H9 (cell line): ENCODE data around the gene FAM174B. TPM values are rescaled to one million over a fixed set of nuclear protein-coding genes. Genes with fewer than 3 reads are reported as not detected.

Source experiments
- DNase-seq: peaks from one replicate; pipeline ENCODE4 v3.0.0-alpha.2; 2017
- H2AFZ ChIP-seq: one replicate; pipeline ENCODE4 v1.6.1; 2013; ENCODE audit warnings: mild to moderate bottlenecking, low read length, control low read depth, moderate library complexity
- H2AK5ac ChIP-seq: 2 replicates; pipeline ENCODE4 v1.6.1; 2013; ENCODE audit warnings: low read length, control low read depth, mixed read lengths; ENCODE audit not compliant: insufficient read length
- H2BK120ac ChIP-seq: one replicate; pipeline ENCODE4 v1.6.1; 2013; ENCODE audit warnings: low read depth, mild to moderate bottlenecking, low read length, control low read depth, inconsistent platforms; ENCODE audit not compliant: poor library complexity, severe bottlenecking
- H2BK12ac ChIP-seq: 2 replicates; pipeline ENCODE4 v1.6.1; 2013; ENCODE audit warnings: low read length, control low read depth, mixed read lengths, low read depth; ENCODE audit not compliant: insufficient read length
- H2BK15ac ChIP-seq: 2 replicates; pipeline ENCODE4 v1.6.1; 2013; ENCODE audit warnings: low read depth, low read length, control low read depth
- H2BK20ac ChIP-seq: one replicate; pipeline ENCODE4 v1.6.1; 2013; ENCODE audit warnings: low read depth, mild to moderate bottlenecking, low read length, control low read depth, inconsistent platforms; ENCODE audit not compliant: poor library complexity, severe bottlenecking
- H2BK5ac ChIP-seq: 2 replicates; pipeline ENCODE4 v1.6.1; 2013; ENCODE audit warnings: low read length, control low read depth, mixed read lengths; ENCODE audit not compliant: insufficient read length
- H3K14ac ChIP-seq: 2 replicates; pipeline ENCODE4 v1.6.1; 2013; ENCODE audit warnings: low read length, control low read depth; ENCODE audit not compliant: insufficient read depth
- H3K18ac ChIP-seq: 2 replicates; pipeline ENCODE4 v1.6.1; 2013; ENCODE audit warnings: low read depth, mild to moderate bottlenecking, mixed read lengths, low read length, control low read depth; ENCODE audit not compliant: insufficient read length
- H3K23ac ChIP-seq: 2 replicates; pipeline ENCODE4 v1.6.1; 2013; ENCODE audit warnings: low read length, control low read depth, mixed read lengths, low read depth; ENCODE audit not compliant: insufficient read length
- H3K23me2 ChIP-seq: 2 replicates; pipeline ENCODE4 v1.6.1; 2013; ENCODE audit warnings: low read depth, mild to moderate bottlenecking, mixed read lengths, low read length, control low read depth; ENCODE audit not compliant: insufficient read length, poor library complexity, severe bottlenecking
- H3K27ac ChIP-seq: 2 replicates; pipeline ENCODE4 v1.5.1; 2013; ENCODE audit warnings: low read length, control low read depth, mixed read lengths, low read depth; ENCODE audit not compliant: insufficient read length
- H3K27me3 ChIP-seq: 2 replicates; pipeline ENCODE4 v1.6.1; 2013; ENCODE audit warnings: low read length, control low read depth, inconsistent platforms; ENCODE audit not compliant: insufficient read depth
- H3K4ac ChIP-seq: 2 replicates; pipeline ENCODE4 v1.6.1; 2013; ENCODE audit warnings: low read depth, mild to moderate bottlenecking, control low read depth, inconsistent platforms, low read length, moderate library complexity
- H3K4me1 ChIP-seq: 2 replicates; pipeline ENCODE4 v1.6.1; 2013; ENCODE audit warnings: low read length, control low read depth, inconsistent platforms; ENCODE audit not compliant: insufficient read depth
- H3K4me2 ChIP-seq: 2 replicates; pipeline ENCODE4 v1.6.1; 2013; ENCODE audit warnings: low read length, control low read depth, mixed read lengths; ENCODE audit not compliant: insufficient read length, insufficient read depth
- H3K56ac ChIP-seq: 2 replicates; pipeline ENCODE4 v1.6.1; 2013; ENCODE audit warnings: low read depth, mild to moderate bottlenecking, mixed read lengths, low read length, control low read depth; ENCODE audit not compliant: insufficient read length
- H3K79me1 ChIP-seq: 2 replicates; pipeline ENCODE4 v1.6.1; 2013; ENCODE audit warnings: low read depth, mild to moderate bottlenecking, moderate library complexity, low read length, control low read depth, inconsistent platforms; ENCODE audit not compliant: insufficient read depth, poor library complexity, severe bottlenecking
- H3K79me2 ChIP-seq: 2 replicates; pipeline ENCODE4 v1.6.1; 2013; ENCODE audit warnings: low read length, control low read depth, inconsistent platforms; ENCODE audit not compliant: insufficient read depth
- H3K9ac ChIP-seq: 2 replicates; pipeline ENCODE4 v1.6.1; 2013; ENCODE audit warnings: low read length, control low read depth, mixed read lengths; ENCODE audit not compliant: insufficient read length; ENCODE audit errors: extremely low read depth
- H3K9me3 ChIP-seq: one replicate; pipeline ENCODE4 v1.6.1; 2013; ENCODE audit warnings: low read depth, low read length, inconsistent platforms; ENCODE audit not compliant: control insufficient read depth
- H3T11ph ChIP-seq: one replicate; pipeline ENCODE4 v1.6.1; 2013; ENCODE audit warnings: mild to moderate bottlenecking, low read length, control low read depth, inconsistent platforms
- H4K20me1 ChIP-seq: one replicate; pipeline ENCODE4 v1.6.1; 2013; ENCODE audit not compliant: control insufficient read depth, insufficient read length, insufficient read depth
- H4K5ac ChIP-seq: 2 replicates; pipeline ENCODE4 v1.6.1; 2013; ENCODE audit warnings: low read depth, mild to moderate bottlenecking, mixed read lengths, low read length, control low read depth; ENCODE audit not compliant: insufficient read length
- H4K8ac ChIP-seq: replicated peaks from 2 replicates; pipeline ENCODE4 v1.6.1; 2013; ENCODE audit warnings: low read length, control low read depth, mixed read lengths, low read depth; ENCODE audit not compliant: insufficient read length
- H4K91ac ChIP-seq: 2 replicates; pipeline ENCODE4 v1.6.1; 2013; ENCODE audit warnings: low read depth, mild to moderate bottlenecking, moderate library complexity, mixed read lengths, low read length, control low read depth; ENCODE audit not compliant: insufficient read length
- H3K27ac Mint-ChIP-seq, 3 experiments: 2 replicates in 2 of 3; 3 replicates in 1 of 3; pipeline ENCODE4 v1.8.0; 2020 to 2021; ENCODE audit warnings: mixed read lengths in 3 of 3, mild to moderate bottlenecking in 1 of 3, moderate library complexity in 1 of 3
- H3K27me3 Mint-ChIP-seq: 2 replicates; pipeline ENCODE4 v1.8.0; 2021; ENCODE audit warnings: low read depth, mild to moderate bottlenecking, moderate library complexity, mixed read lengths
- H3K36me3 Mint-ChIP-seq, 3 experiments: 2 replicates in 2 of 3; 3 replicates in 1 of 3; pipeline ENCODE4 v1.8.0; 2020 to 2021; ENCODE audit warnings: low read depth in 3 of 3, mixed read lengths in 3 of 3; ENCODE audit not compliant: insufficient read depth in 1 of 3
- H3K4me1 Mint-ChIP-seq, 2 experiments: 2 replicates each; pipeline ENCODE4 v1.8.0; 2020; ENCODE audit warnings: mixed read lengths in 2 of 2
- H3K4me3 Mint-ChIP-seq, 2 experiments: 2 replicates in 1 of 2; 3 replicates in 1 of 2; pipeline ENCODE4 v1.8.0; 2020 to 2021; ENCODE audit warnings: mild to moderate bottlenecking in 2 of 2, mixed read lengths in 2 of 2, moderate library complexity in 1 of 2
- H3K9me3 Mint-ChIP-seq, 2 experiments: 2 replicates in 1 of 2; 3 replicates in 1 of 2; pipeline ENCODE4 v1.8.0; 2020; ENCODE audit warnings: mild to moderate bottlenecking in 2 of 2, mixed read lengths in 2 of 2, moderate library complexity in 1 of 2
- CTCF ChIP-seq: fragments of 200-600 bp; sonication (generic); conservative IDR thresholded peaks from 3 replicates; pipeline ENCODE4 v1.8.0; 2021; ENCODE audit warnings: antibody characterized with exemption, mild to moderate bottlenecking
- WGBS: extraction: QIAGEN DNeasy Blood & Tissue Kit; methylation state at CpG from one replicate; pipeline ENCODE4 v1.1.7; 2013; ENCODE audit warnings: missing lambda C conversion rate, low lambda C conversion rate, mixed read lengths; ENCODE audit not compliant: insufficient read length; ENCODE audit errors: extremely low coverage; 5-methylcytosine and 5-hydroxymethylcytosine counted together
- total RNA-seq: library from RNA; stranded (reverse); gene quantifications from 2 replicates; pipeline ENCODE4 v1.2.1, GENCODE V29; 2021

The FAM174B gene
- total RNA-seq, 1 experiment from 2014 or later, result 38.0 TPM

DNA sequence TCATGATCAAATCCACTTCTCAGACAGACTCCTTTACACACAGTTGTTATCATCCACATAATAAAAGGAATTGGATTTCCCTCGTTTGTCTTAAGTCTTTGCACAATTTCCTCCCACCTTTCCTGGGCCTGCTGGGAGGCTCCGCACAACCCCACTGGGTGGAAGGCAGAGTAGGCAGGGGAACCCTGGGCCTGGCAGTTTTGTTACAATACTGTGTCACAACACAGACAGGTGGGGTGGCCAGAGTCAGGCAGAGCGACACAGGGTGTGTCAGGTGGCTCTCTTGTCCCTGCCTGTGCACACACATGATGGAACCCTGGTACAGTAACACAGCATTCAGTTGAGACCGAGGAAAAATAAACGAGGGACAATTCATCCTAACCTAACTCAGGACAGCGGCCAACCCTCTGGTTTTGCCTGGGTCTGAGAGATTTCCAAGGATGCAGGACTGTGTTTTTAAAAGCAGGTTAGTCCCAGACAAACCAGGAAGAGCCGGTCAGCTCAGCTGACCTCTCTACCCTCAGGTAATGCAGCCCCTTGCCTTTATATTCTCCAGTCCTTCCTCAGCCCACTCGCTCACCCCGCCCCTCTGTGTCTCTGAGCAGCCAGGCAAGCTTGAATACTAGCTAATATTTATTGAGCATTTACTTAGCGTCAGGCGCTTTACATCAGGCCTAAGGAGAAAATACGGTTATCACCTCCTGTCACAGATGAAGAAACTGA, 8.8 kb upstream of the FAM174B start:
- H3K18ac ChIP-seq, result no peak overlapping the region
- H3K27ac ChIP-seq, result no peak overlapping the region
- Mint-ChIP-seq H3K27me3 (peaks cover 22% of the 10 kb centered on the region), H3K27ac (peak overlapping the region in 1 of 3 experiments; percentile 65; a peak in 1 of 7 replicates), H3K4me3 (no peak overlapping the region; a peak in 1 of 5 replicates), H3K36me3 (peaks cover 0 to 3% (median 0%) of the 10 kb centered on the region in 3 experiments; a peak in 2 of 7 replicates), H3K9me3 (no peaks in the 10 kb centered on the region), H3K4me1 (peaks cover 36 to 53% of the 10 kb centered on the region in 2 experiments)
- no peak overlapping the region for H3T11ph ChIP-seq
- H4K5ac ChIP-seq, result no peak overlapping the region
- no peak overlapping the region for H2BK5ac ChIP-seq
- DNase-seq, result no peak
- no peak overlapping the region for H2AFZ ChIP-seq
- no peak overlapping the region for H3K23ac ChIP-seq
- H2BK120ac ChIP-seq, result no peak overlapping the region
- no peak overlapping the region; the same call in 1 of the 2 replicates for H3K14ac ChIP-seq
- no peak overlapping the region for H2BK20ac ChIP-seq
- H3K4me2 ChIP-seq, result no peak overlapping the region
- no peak overlapping the region for H3K9ac ChIP-seq
- no peak overlapping the region for H3K4ac ChIP-seq
- H4K91ac ChIP-seq, result no peak overlapping the region
- no peak overlapping the region for H3K56ac ChIP-seq
- H3K79me1 ChIP-seq, result no peaks in the 10 kb centered on the region
- no peaks in the 10 kb centered on the region for H4K20me1 ChIP-seq
- H3K27me3 ChIP-seq, result no peaks in the 10 kb centered on the region; the same call in 1 of the 2 replicates
- H3K79me2 ChIP-seq, result no peaks in the 10 kb centered on the region
- H2BK12ac ChIP-seq, result no peak overlapping the region
- no peaks in the 10 kb centered on the region for H3K9me3 ChIP-seq
- no peak overlapping the region for H2BK15ac ChIP-seq
- peaks cover 10% of the 10 kb centered on the region; the same call in 1 of the 2 replicates for H3K4me1 ChIP-seq
- no peak overlapping the region for H2AK5ac ChIP-seq
- no peak overlapping the region for H4K8ac ChIP-seq
- no CpG with 5 or more reads among the region's 12 CpGs for WGBS
- TF ChIP-seq CTCF, result no peak
- no peaks in the 10 kb centered on the region for H3K23me2 ChIP-seq
